Measurements from ENCODE around the gene B3GALT6.

DNA sequence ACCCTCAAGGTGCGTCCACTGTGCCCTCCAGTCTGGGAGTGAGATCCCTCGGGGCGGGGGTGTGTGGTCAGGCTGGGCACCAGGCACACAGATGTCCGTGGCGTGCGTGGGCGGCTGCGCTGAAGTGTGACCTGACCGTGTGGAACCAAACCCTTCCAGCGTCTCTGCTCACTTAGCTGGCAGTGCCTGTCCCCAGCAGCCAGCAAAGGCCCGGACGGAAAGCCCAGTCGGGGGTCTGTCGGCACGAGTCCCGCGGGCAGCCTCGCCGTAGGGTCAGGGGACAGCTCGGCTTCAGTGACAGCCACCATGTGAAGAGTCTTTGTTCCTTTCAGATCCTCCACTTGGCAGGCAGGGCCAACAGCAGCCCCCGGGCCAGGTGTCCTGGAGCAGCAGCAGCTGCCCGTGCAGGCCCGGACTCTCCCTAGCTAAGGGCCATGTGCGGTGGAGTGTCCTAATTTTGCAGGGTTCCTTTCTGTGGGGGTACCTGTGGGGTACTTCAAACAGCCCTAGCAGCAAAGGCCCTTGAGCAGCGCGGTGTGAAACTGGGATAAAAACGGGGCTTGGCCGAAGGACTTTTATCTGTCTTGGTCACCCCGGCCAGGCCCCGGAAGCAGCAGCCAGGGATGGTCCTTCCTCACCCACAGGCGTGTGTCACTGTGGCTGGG, 46.8 kb upstream of the B3GALT6 start:
- TF ChIP-seq EZH2 (IDR thresholded peaks at IDR 0.05; ENCODE audit: insufficient read depth, poor library complexity, severe bottlenecking) (no peak), EZH2phosphoT487 (IDR thresholded peaks at IDR 0.05; ENCODE audit: insufficient read depth, low read depth) (no peak)
